NK-92 treated with Interleukin-12 subunit alpha and Interleukin-12 subunit beta, amount 100 ng/mL, for 24 hours (cell line): ENCODE data around the gene PBX3.

Source experiments
- DNase-seq: peaks from one replicate; lab custom pipeline; 2025; lab: John Stamatoyannopoulos, UW

Gene PBX3

GRCh38 chr9:125908966-125909365, 161.8 kb downstream of the PBX3 start:
- no peak for DNase-seq

GRCh38 chr9:125909459-125909858, 162.3 kb downstream of the PBX3 start:
- DNase-seq = no peak

- no peak for DNase-seq
Measured at GRCh38 chr9:125910286-125910685, 163.1 kb downstream of the PBX3 start.

- DNase-seq = no peak
Measured at GRCh38 chr9:125911861-125912644, 164.9 kb downstream of the PBX3 start.

- DNase-seq = no peak
Measured at GRCh38 chr9:125912667-125913066, 165.5 kb downstream of the PBX3 start.

- no peak for DNase-seq
Measured at GRCh38 chr9:125913551-125913950, 166.4 kb downstream of the PBX3 start.

GRCh38 chr9:125914411-125914810, 167.2 kb downstream of the PBX3 start:
- no peak for DNase-seq

- DNase-seq = no peak
Measured at GRCh38 chr9:125915606-125916005, 168.4 kb downstream of the PBX3 start.

- DNase-seq = no peak
Measured at GRCh38 chr9:125919565-125919964, 172.4 kb downstream of the PBX3 start.

- DNase-seq = no peak
Measured at GRCh38 chr9:125920402-125920801, 173.2 kb downstream of the PBX3 start.

- no peak for DNase-seq
Measured at GRCh38 chr9:125922854-125923253, 175.7 kb downstream of the PBX3 start.

GRCh38 chr9:125924351-125924750, 177.2 kb downstream of the PBX3 start:
- DNase-seq = no peak

GRCh38 chr9:125926936-125927335, 179.8 kb downstream of the PBX3 start:
- no peak for DNase-seq

GRCh38 chr9:125929846-125930245, 182.7 kb downstream of the PBX3 start:
- no peak for DNase-seq

GRCh38 chr9:125931211-125931610, 184.0 kb downstream of the PBX3 start:
- DNase-seq = no peak

GRCh38 chr9:125932012-125932411, 184.8 kb downstream of the PBX3 start:
- no peak for DNase-seq

GRCh38 chr9:125932746-125933455, 185.7 kb downstream of the PBX3 start:
- no peak for DNase-seq

- DNase-seq = no peak
Measured at GRCh38 chr9:125942125-125942524, 195.0 kb downstream of the PBX3 start.

- DNase-seq = no peak
Measured at GRCh38 chr9:125943831-125944230, 196.7 kb downstream of the PBX3 start.

- DNase-seq = no peak
Measured at GRCh38 chr9:125946397-125946796, 199.2 kb downstream of the PBX3 start.

GRCh38 chr9:125948887-125949596, 201.9 kb downstream of the PBX3 start:
- DNase-seq = no peak

GRCh38 chr9:125949703-125950460, 202.7 kb downstream of the PBX3 start:
- DNase-seq = no peak
